NCI-H2107 treated with DMSO at 0.1 percent for 48 hours (cell line): ENCODE results near the gene ENDOU.

Experiments
- DNase-seq: peaks from one replicate; lab custom pipeline; 2025; ENCODE audit not compliant: unreplicated experiment; lab: John Stamatoyannopoulos, UW

ENDOU gene

GRCh38 chr12:47725091-47725772, at the start of gene ENDOU:
TSS of gene ENDOU (minus strand) at chr12:47725490. CDS start at chr12:47725413, 77 bp downstream.
- DNase-seq = no peak

- no peak for DNase-seq
Measured at GRCh38 chr12:47774663-47775062, 49.4 kb upstream of the ENDOU start.

GRCh38 chr12:47773858-47774580, 48.7 kb upstream of the ENDOU start:
- no peak for DNase-seq

GRCh38 chr12:47773062-47773857, 48.0 kb upstream of the ENDOU start, which contains the start of gene SLC48A1:
TSS of gene SLC48A1 (plus strand) at chr12:47773238. CDS start at chr12:47773305, 67 bp downstream.
- peak; percentile 22 for DNase-seq

GRCh38 chr12:47772738-47773061, 47.4 kb upstream of the ENDOU start:
- DNase-seq = no peak

- no peak for DNase-seq
Measured at GRCh38 chr12:47772094-47772660, 46.9 kb upstream of the ENDOU start.

GRCh38 chr12:47771304-47771703, 46.0 kb upstream of the ENDOU start:
- no peak for DNase-seq

GRCh38 chr12:47770086-47770726, 44.9 kb upstream of the ENDOU start:
- DNase-seq = peak; percentile 33

- DNase-seq = no peak
Measured at GRCh38 chr12:47769234-47770085, 44.2 kb upstream of the ENDOU start.

GRCh38 chr12:47768323-47768811, 43.1 kb upstream of the ENDOU start:
- DNase-seq = no peak

- peak; percentile 26 for DNase-seq
Measured at GRCh38 chr12:47767216-47767724, 42.0 kb upstream of the ENDOU start.

GRCh38 chr12:47766502-47767215, 41.4 kb upstream of the ENDOU start:
- DNase-seq = no peak

GRCh38 chr12:47763481-47764346, 38.4 kb upstream of the ENDOU start:
- DNase-seq = no peak

GRCh38 chr12:47762850-47763465, 37.7 kb upstream of the ENDOU start:
- DNase-seq = no peak

GRCh38 chr12:47758834-47759690, 33.8 kb upstream of the ENDOU start, which contains the start of gene RAPGEF3:
TSS of gene RAPGEF3 (minus strand) at chr12:47758880. CDS start at chr12:47758556, 324 bp downstream.
- DNase-seq = no peak

GRCh38 chr12:47758584-47758833, 33.2 kb upstream of the ENDOU start:
- no peak for DNase-seq
